ENCODE measurements around the gene PSD2. TPM values are rescaled to one million over a fixed set of nuclear protein-coding genes. Genes with fewer than 3 reads are reported as not detected.

Gene PSD2
- total and polyA plus RNA-seq, 2 of the 13 experiments (the other 11 are each of a cell fraction or from before 2014, with no cell fraction given) = 0.07 TPM; not detected in 1

- FAIRE-seq (no peak), ATAC-seq (no peak), DNase-seq (ENCODE audit: low spot score) (no peak)
- Histone ChIP-seq H3K9ac (ENCODE audit: insufficient read depth, low read depth, low read length) (no peak overlapping the region), H3K4me3 (replicated peaks in 1 of 3; ENCODE audit: insufficient read depth in 1 of 3, low read depth in 2 of 3, low read length in 3 of 3) (no peak overlapping the region), H3K79me2 (ENCODE audit: insufficient read depth, low read length) (no peaks in the 10 kb centered on the region), H4K20me1 (ENCODE audit: insufficient read depth, low read length) (no peaks in the 10 kb centered on the region), H2AFZ (ENCODE audit: low read length) (no peak overlapping the region), H3K36me3 (replicated peaks in 1 of 2; ENCODE audit: control insufficient read depth in 1 of 2, insufficient read depth in 2 of 2, low read length in 2 of 2) (no peaks in the 10 kb centered on the region), H3K4me2 (ENCODE audit: low read depth, low read length) (no peak overlapping the region), H3K27me3 (ENCODE audit: control insufficient read depth in 1 of 2, insufficient read depth in 2 of 2, low read length in 2 of 2) (peaks cover 4 to 57% of the 10 kb centered on the region in 2 experiments; a peak in 4 of 5 replicates), H3K4me1 (ENCODE audit: insufficient read depth, low read length) (no peaks in the 10 kb centered on the region), H3K9me3 (ENCODE audit: low read length) (no peaks in the 10 kb centered on the region), H3K27ac (ENCODE audit: extremely low read length, insufficient read depth, low read length) (no peak overlapping the region)
- in situ Hi-C loops (cut with HindIII; ENCODE audit: extremely low pct_ligation_motif_present, low pct_unique_long_range_greater_than_20kb) (no loop called here), intact Hi-C loops (cut with micrococcal nuclease; ENCODE audit: unreplicated experiment) (no loop called here)
- no TSS peak for BruUV-seq (replicated peaks)
- ChIA-PET CTCF (ENCODE audit: low intra/inter-chr PET ratio, low total read pairs) (no interaction called here), POLR2A (no interaction called here)
- 18% methylated on average over 2 of the region's 2 CpGs for WGBS (ENCODE audit: low lambda C conversion rate)
- no peak for TF ChIP-seq ZNF800 (CRISPR knock-in tag; IDR thresholded peaks at IDR 0.05)
- TF ChIP-seq KLF6 (CRISPR knock-in tag; IDR thresholded peaks at IDR 0.05) = no peak
- TF ChIP-seq PTBP1 (IDR thresholded peaks at IDR 0.05; ENCODE audit: low read depth, low read length, poor library complexity, severe bottlenecking) = no peak
- TF ChIP-seq ZNF281 (CRISPR knock-in tag; IDR thresholded peaks at IDR 0.05; ENCODE audit: borderline replicate concordance) = no peak
- no peak for TF ChIP-seq DDIT3 (CRISPR knock-in tag; IDR thresholded peaks at IDR 0.05)
- no peak for TF ChIP-seq ZNF580 (CRISPR knock-in tag; IDR thresholded peaks at IDR 0.05; ENCODE audit: borderline replicate concordance, low read depth)
- TF ChIP-seq GPBP1L1 (CRISPR knock-in tag; IDR thresholded peaks at IDR 0.05) = no peak
- TF ChIP-seq TEAD2 (CRISPR knock-in tag; IDR thresholded peaks at IDR 0.05) = no peak
- no peak for TF ChIP-seq ZNF646 (CRISPR knock-in tag; IDR thresholded peaks at IDR 0.05)
- no peak for TF ChIP-seq KDM5B (CRISPR knock-in tag; IDR thresholded peaks at IDR 0.05; ENCODE audit: borderline replicate concordance)
- TF ChIP-seq ZMYM2 (CRISPR knock-in tag; IDR thresholded peaks at IDR 0.05) = no peak
These were observed 90.6 kb downstream of the PSD2 start for GRCh38 chr5:139886213-139886612.

All from HepG2 (cell line).